Endodermal cell (in vitro differentiated cells): Measurements from ENCODE around the gene ZNF398. TPM values are rescaled to one million over a fixed set of nuclear protein-coding genes. Genes with fewer than 3 reads are reported as not detected.

ENCODE experiments used
- DNase-seq: peaks from one replicate; pipeline ENCODE4 v3.0.0-alpha.2; 2017
- H3K27ac ChIP-seq: 2 replicates; pipeline ENCODE4 v1.5.1; 2013; ENCODE audit warnings: mild to moderate bottlenecking, low read depth, low read length, moderate library complexity
- H3K27me3 ChIP-seq: 2 replicates; pipeline ENCODE4 v1.6.1; 2013; ENCODE audit warnings: mild to moderate bottlenecking, low read length, moderate library complexity; ENCODE audit not compliant: insufficient read depth, control insufficient read depth, poor library complexity, severe bottlenecking
- H3K36me3 ChIP-seq: 2 replicates; pipeline ENCODE4 v1.7.0; 2013; ENCODE audit warnings: mild to moderate bottlenecking, low read length, moderate library complexity; ENCODE audit not compliant: control insufficient read depth, insufficient read depth
- H3K4me1 ChIP-seq: one replicate; pipeline ENCODE4 v1.7.0; 2013; ENCODE audit warnings: low read length; ENCODE audit not compliant: control insufficient read depth, insufficient read depth
- H3K4me3 ChIP-seq: 2 replicates; pipeline ENCODE4 v1.5.1; 2013; ENCODE audit warnings: mild to moderate bottlenecking, low read length, moderate library complexity
- H3K9ac ChIP-seq: 2 replicates; pipeline ENCODE4 v1.6.1; 2013; ENCODE audit warnings: mild to moderate bottlenecking, low read length, moderate library complexity; ENCODE audit not compliant: poor library complexity, severe bottlenecking; ENCODE audit errors: extremely low read depth
- H3K9me3 ChIP-seq: 2 replicates; pipeline ENCODE4 v1.6.1; 2013; ENCODE audit warnings: mild to moderate bottlenecking, low read length, moderate library complexity; ENCODE audit not compliant: control insufficient read depth
- H3K27ac Mint-ChIP-seq: 2 replicates; pipeline ENCODE4 v1.8.0; 2020; ENCODE audit warnings: mixed read lengths
- H3K27me3 Mint-ChIP-seq: 2 replicates; pipeline ENCODE4 v1.8.0; 2021; ENCODE audit warnings: mild to moderate bottlenecking, mixed read lengths; ENCODE audit not compliant: insufficient read depth
- H3K36me3 Mint-ChIP-seq: 2 replicates; pipeline ENCODE4 v1.8.0; 2020; ENCODE audit warnings: low read depth, mixed read lengths
- H3K4me1 Mint-ChIP-seq: 2 replicates; pipeline ENCODE4 v1.8.0; 2020; ENCODE audit warnings: mixed read lengths
- H3K4me3 Mint-ChIP-seq: 2 replicates; pipeline ENCODE4 v1.8.0; 2020; ENCODE audit warnings: mild to moderate bottlenecking, moderate library complexity, mixed read lengths
- H3K9me3 Mint-ChIP-seq: 2 replicates; pipeline ENCODE4 v1.8.0; 2020; ENCODE audit warnings: mild to moderate bottlenecking, mixed read lengths
- WGBS, 2 experiments: methylation state at CpG; one replicate each; pipeline versions ENCODE4 v1.1.5 to v1.1.7; 2013; ENCODE audit warnings: missing lambda C conversion rate in 2 of 2, mixed read lengths in 1 of 2; ENCODE audit not compliant: insufficient coverage in 1 of 2, insufficient read length in 1 of 2; 5-methylcytosine and 5-hydroxymethylcytosine counted together
- total RNA-seq, 2 donors: library from RNA; stranded (reverse); fragmentation: NEBNext Ultra II Directional in 1 of 2; extraction: Animal tissue kit (Norgen Biotek cat#: 25700) in 1 of 2; gene quantifications; 2 replicates in 1 of 2; 3 replicates in 1 of 2; pipeline ENCODE4 v1.2.1, GENCODE V29; 2021
- TF ChIP-seq, protein P1 (sequence below): fragments of 200-600 bp; sonication (generic); conservative IDR thresholded peaks from 2 replicates; pipeline ENCODE4 v1.5.0; 2021; ENCODE audit warnings: antibody characterized with exemption, mild to moderate bottlenecking

ZNF398 gene
- total RNA-seq, 2 donors from 2014 or later, result 13.4 to 21.2 TPM

DNA sequence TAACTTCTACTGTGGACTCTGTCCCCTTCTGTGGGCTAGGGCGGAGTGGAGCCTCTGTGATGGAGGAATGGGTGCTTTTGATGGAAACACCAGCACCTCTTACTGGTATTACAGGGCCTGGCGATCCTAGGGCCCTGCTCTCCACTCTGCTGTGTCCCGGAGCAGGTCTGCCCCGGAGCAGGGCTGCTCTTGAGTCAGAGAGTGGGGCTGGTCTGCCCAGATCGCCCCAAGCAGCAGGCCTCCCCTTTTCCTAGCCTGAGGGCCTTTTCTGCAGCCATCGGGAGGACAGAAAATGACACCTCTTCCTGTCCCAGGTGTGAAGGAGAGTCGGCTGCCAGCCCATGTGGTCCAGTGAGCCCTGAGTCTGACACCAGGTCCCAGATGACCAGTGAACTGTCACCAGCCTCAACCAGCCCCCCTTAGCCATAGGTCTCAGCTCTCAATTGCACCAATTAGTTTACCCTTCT lies 49.5 kb downstream of the ZNF398 start:
- peak overlapping the region; percentile 92 for H3K4me3 ChIP-seq
- Mint-ChIP-seq H3K4me1 (peaks cover 11% of the 10 kb centered on the region), H3K27ac (peak overlapping the region; percentile 90), H3K9me3 (no peaks in the 10 kb centered on the region), H3K27me3 (no peaks in the 10 kb centered on the region), H3K4me3 (peak overlapping the region; percentile 89), H3K36me3 (peaks cover 38% of the 10 kb centered on the region)
- peak; percentile 67 for DNase-seq
- H3K9me3 ChIP-seq, result no peaks in the 10 kb centered on the region
- H3K27ac ChIP-seq, result no peak overlapping the region
- H3K27me3 ChIP-seq, result no peaks in the 10 kb centered on the region
- H3K4me1 ChIP-seq, result peaks cover 6% of the 10 kb centered on the region
- TF ChIP-seq, protein P1, sequence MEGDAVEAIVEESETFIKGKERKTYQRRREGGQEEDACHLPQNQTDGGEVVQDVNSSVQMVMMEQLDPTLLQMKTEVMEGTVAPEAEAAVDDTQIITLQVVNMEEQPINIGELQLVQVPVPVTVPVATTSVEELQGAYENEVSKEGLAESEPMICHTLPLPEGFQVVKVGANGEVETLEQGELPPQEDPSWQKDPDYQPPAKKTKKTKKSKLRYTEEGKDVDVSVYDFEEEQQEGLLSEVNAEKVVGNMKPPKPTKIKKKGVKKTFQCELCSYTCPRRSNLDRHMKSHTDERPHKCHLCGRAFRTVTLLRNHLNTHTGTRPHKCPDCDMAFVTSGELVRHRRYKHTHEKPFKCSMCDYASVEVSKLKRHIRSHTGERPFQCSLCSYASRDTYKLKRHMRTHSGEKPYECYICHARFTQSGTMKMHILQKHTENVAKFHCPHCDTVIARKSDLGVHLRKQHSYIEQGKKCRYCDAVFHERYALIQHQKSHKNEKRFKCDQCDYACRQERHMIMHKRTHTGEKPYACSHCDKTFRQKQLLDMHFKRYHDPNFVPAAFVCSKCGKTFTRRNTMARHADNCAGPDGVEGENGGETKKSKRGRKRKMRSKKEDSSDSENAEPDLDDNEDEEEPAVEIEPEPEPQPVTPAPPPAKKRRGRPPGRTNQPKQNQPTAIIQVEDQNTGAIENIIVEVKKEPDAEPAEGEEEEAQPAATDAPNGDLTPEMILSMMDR, result no peak
- peak overlapping the region; percentile 76 for H3K9ac ChIP-seq
- H3K36me3 ChIP-seq, result peaks cover 32% of the 10 kb centered on the region
- 48 to 82% methylated on average over 2 to 7 of the region's 7 CpGs for WGBS, 2 experiments

DNA sequence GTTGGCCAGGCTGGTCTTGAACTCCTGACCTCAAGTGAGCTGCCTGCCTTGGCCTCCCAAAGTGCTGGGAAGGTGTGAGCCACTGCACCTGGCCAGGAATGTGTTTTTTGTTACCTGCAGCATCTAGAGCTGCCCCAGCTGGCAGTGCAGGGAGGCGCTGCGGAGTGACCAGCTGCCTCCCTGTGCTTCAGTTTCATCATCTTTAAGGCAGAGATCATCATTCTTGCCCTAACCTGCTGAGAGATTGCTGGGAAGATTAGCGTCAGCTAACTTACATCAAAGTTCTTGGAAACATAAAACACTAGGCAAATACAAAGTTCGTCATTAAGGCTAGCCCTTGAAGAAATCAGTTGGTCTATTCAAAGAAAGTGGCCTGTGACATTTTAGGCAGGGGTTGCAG lies 50.4 kb downstream of the ZNF398 start:
- TF ChIP-seq, protein P1, result no peak
- Mint-ChIP-seq H3K27ac (no peak overlapping the region), H3K9me3 (no peaks in the 10 kb centered on the region), H3K27me3 (no peaks in the 10 kb centered on the region), H3K4me1 (peaks cover 11% of the 10 kb centered on the region), H3K4me3 (peak overlapping the region; percentile 89), H3K36me3 (peaks cover 44% of the 10 kb centered on the region)
- H3K9ac ChIP-seq, result no peak overlapping the region
- H3K27me3 ChIP-seq, result no peaks in the 10 kb centered on the region
- H3K27ac ChIP-seq, result no peak overlapping the region
- H3K9me3 ChIP-seq, result no peaks in the 10 kb centered on the region
- WGBS, 2 experiments, result 84% methylated on average over 3 to 4 of the region's 4 CpGs
- peaks cover 36% of the 10 kb centered on the region for H3K36me3 ChIP-seq
- no peak for DNase-seq
- H3K4me3 ChIP-seq, result no peak overlapping the region
- H3K4me1 ChIP-seq, result peaks cover 6% of the 10 kb centered on the region

DNA sequence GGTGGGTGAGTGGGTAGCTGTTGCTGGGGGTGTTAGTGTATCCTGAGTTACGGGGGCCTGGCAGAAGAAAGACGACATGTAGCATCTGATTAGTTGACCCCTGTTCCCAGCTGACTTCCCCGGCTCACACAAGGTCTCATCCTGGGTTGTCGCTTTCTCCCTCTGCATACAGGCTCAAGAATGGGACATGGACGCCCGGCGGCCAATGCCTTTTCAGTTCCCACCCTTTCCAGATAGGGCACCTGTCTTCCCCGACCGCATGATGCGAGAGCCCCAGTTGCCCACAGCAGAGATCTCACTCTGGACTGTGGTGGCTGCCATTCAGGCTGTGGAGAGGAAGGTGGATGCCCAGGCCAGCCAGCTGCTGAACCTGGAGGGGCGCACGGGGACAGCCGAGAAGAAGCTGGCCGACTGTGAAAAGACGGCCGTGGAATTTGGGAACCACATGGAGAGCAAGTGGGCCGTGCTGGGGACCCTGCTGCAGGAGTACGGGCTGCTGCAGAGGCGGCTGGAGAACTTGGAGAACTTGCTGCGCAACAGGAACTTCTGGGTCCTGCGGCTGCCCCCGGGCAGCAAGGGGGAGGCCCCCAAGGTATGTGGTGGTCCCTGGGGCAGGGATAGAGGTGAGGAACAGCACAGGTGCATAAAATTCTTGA lies 51.0 kb downstream of the ZNF398 start:
- Histone ChIP-seq H3K4me3 (no peak overlapping the region), H3K9ac (no peak overlapping the region), H3K27me3 (no peaks in the 10 kb centered on the region), H3K9me3 (no peaks in the 10 kb centered on the region), H3K36me3 (peaks cover 42% of the 10 kb centered on the region), H3K27ac (no peak overlapping the region), H3K4me1 (peaks cover 6% of the 10 kb centered on the region)
- H3K36me3 Mint-ChIP-seq, result peaks cover 50% of the 10 kb centered on the region
- no peak for DNase-seq
- H3K9me3 Mint-ChIP-seq, result no peaks in the 10 kb centered on the region
- H3K27me3 Mint-ChIP-seq, result no peaks in the 10 kb centered on the region
- 93 to 99% methylated on average over 17 to 22 of the region's 22 CpGs for WGBS, 2 experiments
- no peak overlapping the region for H3K27ac Mint-ChIP-seq
- TF ChIP-seq, protein P1, result no peak
- peaks cover 11% of the 10 kb centered on the region for H3K4me1 Mint-ChIP-seq
- no peak overlapping the region for H3K4me3 Mint-ChIP-seq
